Loucy (cell line): ENCODE measurements around the gene SRPRB.

Experiments
- H2AFZ ChIP-seq: fragments of 200-600 bp; sonication (generic); 2 replicates; pipeline ENCODE4 v1.6.0; 2016; ENCODE audit warnings: antibody characterized with exemption, mild to moderate bottlenecking, low read length, moderate library complexity
- H3F3A ChIP-seq: fragments of 200-600 bp; 2 replicates; pipeline ENCODE4 v1.6.0; 2016; ENCODE audit warnings: antibody characterized with exemption, low read depth, mild to moderate bottlenecking
- H3K27me3 ChIP-seq: fragments of 200-600 bp; sonication (generic); 2 replicates; pipeline ENCODE4 v1.6.1; 2014; ENCODE audit warnings: low read length, mild to moderate bottlenecking; ENCODE audit not compliant: insufficient read depth, poor library complexity, severe bottlenecking
- H3K36me3 ChIP-seq: fragments of 200-600 bp; sonication (generic); 2 replicates; pipeline ENCODE4 v1.6.1; 2016; ENCODE audit warnings: low read length; ENCODE audit not compliant: insufficient read depth
- H3K4me1 ChIP-seq: fragments of 200-600 bp; sonication (generic); 2 replicates; pipeline ENCODE4 v1.5.1; 2014; ENCODE audit warnings: low read length, mild to moderate bottlenecking; ENCODE audit not compliant: insufficient read depth, poor library complexity, severe bottlenecking
- H3K4me2 ChIP-seq: fragments of 200-600 bp; sonication (generic); 2 replicates; pipeline ENCODE4 v1.6.0; 2014; ENCODE audit warnings: antibody characterized with exemption, low read length, low read depth, mild to moderate bottlenecking; ENCODE audit not compliant: poor library complexity, severe bottlenecking
- H3K4me3 ChIP-seq: fragments of 200-600 bp; sonication (generic); 2 replicates; pipeline ENCODE4 v1.5.1; 2014; ENCODE audit warnings: low read length, mild to moderate bottlenecking, mixed read lengths; ENCODE audit not compliant: poor library complexity, severe bottlenecking
- H3K79me2 ChIP-seq: fragments of 200-600 bp; sonication (generic); 2 replicates; pipeline ENCODE4 v1.6.1; 2014; ENCODE audit warnings: low read length; ENCODE audit not compliant: insufficient read depth
- H3K9ac ChIP-seq: fragments of 200-600 bp; sonication (generic); 2 replicates; pipeline ENCODE4 v1.6.0; 2014; ENCODE audit warnings: mild to moderate bottlenecking, low read depth, low read length, moderate library complexity; ENCODE audit not compliant: poor library complexity, severe bottlenecking
- H3K9me2 ChIP-seq: fragments of 200-600 bp; sonication (generic); replicated peaks from 2 replicates; pipeline ENCODE4 v1.6.1; 2016; ENCODE audit warnings: low read depth, low read length, mixed read lengths
- H3K9me3 ChIP-seq: fragments of 200-600 bp; sonication (generic); 2 replicates; pipeline ENCODE4 v1.6.1; 2014; ENCODE audit warnings: mild to moderate bottlenecking, antibody characterized with exemption, low read length, low read depth; ENCODE audit not compliant: insufficient read depth
- H4K20me1 ChIP-seq: fragments of 200-600 bp; sonication (generic); 2 replicates; pipeline ENCODE4 v1.6.0; 2014; ENCODE audit warnings: antibody characterized with exemption, low read length, mild to moderate bottlenecking; ENCODE audit not compliant: insufficient read depth, poor library complexity, severe bottlenecking
- EZH2phosphoT487 ChIP-seq: fragments of 200-600 bp; IDR thresholded peaks from 2 replicates; pipeline ENCODE4 v1.6.1; 2018; ENCODE audit warnings: antibody characterized with exemption, mild to moderate bottlenecking, moderate library complexity, borderline replicate concordance
- TF ChIP-seq, protein P1 (sequence below): fragments of 200-600 bp; sonication (generic); conservative IDR thresholded peaks from 2 replicates; pipeline ENCODE4 v1.5.1; 2014; ENCODE audit warnings: mild to moderate bottlenecking, antibody characterized with exemption, low read length

The SRPRB gene

DNA sequence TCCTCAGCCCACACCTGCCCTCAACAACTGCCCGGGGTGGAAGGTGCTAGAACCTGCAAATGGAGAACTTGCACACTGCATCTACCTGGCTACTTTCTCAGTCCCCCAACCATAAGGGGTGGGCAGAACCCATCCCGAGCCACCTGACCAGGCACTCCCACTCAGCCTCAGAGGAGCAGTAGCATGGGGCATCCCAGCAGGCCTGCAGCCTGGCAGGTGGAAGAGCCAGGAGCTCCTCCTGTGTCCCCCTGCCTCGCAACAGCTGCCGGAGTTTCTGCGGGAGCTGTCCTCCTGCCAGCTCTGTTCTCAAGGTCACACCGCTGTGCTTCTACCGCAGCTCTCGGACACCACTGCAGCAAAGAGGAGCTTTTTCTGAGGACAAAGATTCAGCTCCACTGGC is 62.6 kb downstream of the SRPRB start:
- Histone ChIP-seq H3K4me3 (no peak overlapping the region), H2AFZ (no peak overlapping the region), H3K27me3 (no peaks in the 10 kb centered on the region), H4K20me1 (no peaks in the 10 kb centered on the region), H3K4me1 (no peaks in the 10 kb centered on the region), H3K4me2 (no peak overlapping the region), H3F3A (no peaks in the 10 kb centered on the region), H3K9me2 (no peaks in the 10 kb centered on the region), H3K9me3 (no peaks in the 10 kb centered on the region), H3K79me2 (no peaks in the 10 kb centered on the region), H3K36me3 (no peaks in the 10 kb centered on the region), H3K9ac (no peak overlapping the region)
- TF ChIP-seq, protein P1, sequence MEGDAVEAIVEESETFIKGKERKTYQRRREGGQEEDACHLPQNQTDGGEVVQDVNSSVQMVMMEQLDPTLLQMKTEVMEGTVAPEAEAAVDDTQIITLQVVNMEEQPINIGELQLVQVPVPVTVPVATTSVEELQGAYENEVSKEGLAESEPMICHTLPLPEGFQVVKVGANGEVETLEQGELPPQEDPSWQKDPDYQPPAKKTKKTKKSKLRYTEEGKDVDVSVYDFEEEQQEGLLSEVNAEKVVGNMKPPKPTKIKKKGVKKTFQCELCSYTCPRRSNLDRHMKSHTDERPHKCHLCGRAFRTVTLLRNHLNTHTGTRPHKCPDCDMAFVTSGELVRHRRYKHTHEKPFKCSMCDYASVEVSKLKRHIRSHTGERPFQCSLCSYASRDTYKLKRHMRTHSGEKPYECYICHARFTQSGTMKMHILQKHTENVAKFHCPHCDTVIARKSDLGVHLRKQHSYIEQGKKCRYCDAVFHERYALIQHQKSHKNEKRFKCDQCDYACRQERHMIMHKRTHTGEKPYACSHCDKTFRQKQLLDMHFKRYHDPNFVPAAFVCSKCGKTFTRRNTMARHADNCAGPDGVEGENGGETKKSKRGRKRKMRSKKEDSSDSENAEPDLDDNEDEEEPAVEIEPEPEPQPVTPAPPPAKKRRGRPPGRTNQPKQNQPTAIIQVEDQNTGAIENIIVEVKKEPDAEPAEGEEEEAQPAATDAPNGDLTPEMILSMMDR, result no peak
- TF ChIP-seq EZH2phosphoT487, result no peak

DNA sequence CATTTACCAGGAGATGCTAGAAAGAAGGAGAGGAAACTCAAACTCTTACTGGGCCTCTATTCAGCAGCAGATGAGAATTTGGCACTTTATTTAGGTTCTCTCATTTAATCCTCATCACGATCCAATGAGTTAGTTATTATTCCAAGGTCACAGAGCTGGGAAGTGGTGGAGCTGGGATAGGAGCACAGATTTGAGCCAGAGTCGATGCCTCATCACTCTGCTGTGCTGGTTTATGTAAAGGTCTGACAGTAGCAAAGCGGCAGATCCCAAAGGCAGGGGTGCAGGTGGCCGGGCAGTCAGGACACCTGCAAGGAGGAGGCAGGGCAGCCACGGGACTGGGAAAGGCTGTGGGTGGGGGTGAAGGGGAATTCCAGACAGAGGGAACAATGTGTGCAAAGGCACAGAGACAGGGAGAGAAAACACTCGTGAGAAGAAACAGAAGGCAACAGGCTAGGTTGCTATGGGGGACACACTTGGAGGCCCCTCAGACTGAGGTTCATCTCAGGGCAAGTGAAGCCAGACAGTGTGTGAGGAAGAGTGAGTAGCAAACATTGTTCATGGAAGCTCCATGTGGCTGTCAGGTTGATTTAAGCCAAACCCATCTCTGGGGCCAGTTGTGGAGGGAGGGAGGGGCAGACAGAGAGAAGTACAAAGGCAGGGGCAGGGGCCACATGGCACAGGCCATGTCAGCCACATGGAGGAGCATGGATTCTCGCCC is 63.3 kb downstream of the SRPRB start:
- no peaks in the 10 kb centered on the region for H3K4me1 ChIP-seq
- H3K4me3 ChIP-seq, result no peak overlapping the region
- H2AFZ ChIP-seq, result no peak overlapping the region
- no peaks in the 10 kb centered on the region for H3K9me3 ChIP-seq
- no peaks in the 10 kb centered on the region for H3K9me2 ChIP-seq
- H4K20me1 ChIP-seq, result no peaks in the 10 kb centered on the region
- no peaks in the 10 kb centered on the region for H3K79me2 ChIP-seq
- TF ChIP-seq, protein P1, result no peak
- no peak for TF ChIP-seq EZH2phosphoT487
- no peaks in the 10 kb centered on the region for H3F3A ChIP-seq
- no peaks in the 10 kb centered on the region for H3K36me3 ChIP-seq
- no peak overlapping the region for H3K9ac ChIP-seq
- no peak overlapping the region for H3K4me2 ChIP-seq
- H3K27me3 ChIP-seq, result no peaks in the 10 kb centered on the region

DNA sequence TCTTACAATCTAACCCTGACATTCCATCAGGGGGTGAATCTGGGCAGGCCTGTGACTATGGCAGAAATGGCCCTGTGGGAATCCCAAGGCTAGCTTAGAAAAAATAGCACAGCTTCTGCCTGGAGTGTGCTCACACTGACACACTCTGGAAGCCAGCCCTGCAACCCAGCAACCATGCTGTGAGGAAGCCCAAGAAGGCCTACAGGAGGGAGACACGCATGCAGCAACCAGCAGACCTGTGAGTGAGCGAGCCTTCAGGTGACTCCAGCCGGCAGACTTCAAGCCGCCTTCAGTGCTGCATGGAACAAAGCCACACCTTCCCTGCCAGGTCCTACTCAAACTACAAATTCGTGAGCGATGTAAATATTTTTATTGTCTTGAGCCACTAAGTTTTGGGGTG is 64.0 kb downstream of the SRPRB start:
- no peaks in the 10 kb centered on the region for H3K9me2 ChIP-seq
- H2AFZ ChIP-seq, result no peak overlapping the region
- no peaks in the 10 kb centered on the region for H4K20me1 ChIP-seq
- TF ChIP-seq, protein P1, result no peak
- TF ChIP-seq EZH2phosphoT487, result no peak
- no peaks in the 10 kb centered on the region for H3K9me3 ChIP-seq
- H3F3A ChIP-seq, result no peaks in the 10 kb centered on the region
- H3K4me2 ChIP-seq, result no peak overlapping the region
- no peak overlapping the region for H3K4me3 ChIP-seq
- H3K9ac ChIP-seq, result no peak overlapping the region
- H3K27me3 ChIP-seq, result no peaks in the 10 kb centered on the region
- H3K36me3 ChIP-seq, result no peaks in the 10 kb centered on the region
- no peaks in the 10 kb centered on the region for H3K4me1 ChIP-seq
- no peaks in the 10 kb centered on the region for H3K79me2 ChIP-seq
